Skeletal muscle satellite cell (primary cell): ENCODE data around the gene OR6C75.
"Not testable (repeated sequence)": the region's sequence is repeated elsewhere in the genome, so short reads cannot be mapped to it uniquely, and the experiment has no call there.

Source experiments
- H3K27me3 ChIP-seq: 2 replicates; pipeline ENCODE4 v1.7.0; 2013; ENCODE audit warnings: low read length; ENCODE audit not compliant: control insufficient read depth, insufficient read depth
- H3K36me3 ChIP-seq: 2 replicates; pipeline ENCODE4 v1.7.0; 2013; ENCODE audit warnings: mild to moderate bottlenecking, control low read depth, low read length; ENCODE audit not compliant: insufficient read depth
- H3K4me1 ChIP-seq: 2 replicates; pipeline ENCODE4 v1.7.0; 2013; ENCODE audit warnings: low read length; ENCODE audit not compliant: control insufficient read depth, insufficient read depth
- H3K4me2 ChIP-seq: 2 replicates; pipeline ENCODE4 v1.7.0; 2013; ENCODE audit warnings: mild to moderate bottlenecking, low read length
- H3K4me3 ChIP-seq: 2 replicates; pipeline ENCODE4 v1.7.0; 2013; ENCODE audit warnings: low read length
- H3K9ac ChIP-seq: 2 replicates; pipeline ENCODE4 v1.7.0; 2013; ENCODE audit warnings: mild to moderate bottlenecking, low read depth, low read length, moderate library complexity
- H3K9me3 ChIP-seq: replicated peaks from 2 replicates; pipeline ENCODE4 v1.7.0; 2013; ENCODE audit warnings: mild to moderate bottlenecking, control low read depth, low read length

OR6C75 gene

DNA sequence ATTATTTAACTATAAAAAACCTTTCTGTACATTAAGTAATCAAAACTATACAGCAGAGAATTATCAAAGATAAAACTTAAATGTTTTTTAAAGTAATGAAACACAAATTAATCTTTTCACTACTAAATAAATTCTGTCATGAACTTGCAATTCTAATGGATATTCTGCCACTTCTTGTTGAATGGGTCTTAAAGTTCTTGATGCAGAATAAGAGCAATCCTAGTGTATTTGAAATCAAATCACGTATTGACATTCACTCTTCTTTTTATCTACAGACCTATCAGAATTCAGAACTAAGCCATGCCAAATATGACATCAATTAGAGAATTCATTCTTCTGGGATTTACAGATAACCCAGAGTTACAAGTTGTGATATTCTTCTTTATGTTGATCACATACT, 37.5 kb downstream of the OR6C75 start, which contains the start of gene OR6C65:
Gene OR6C65, plus strand, starts transcription at position 301 of the 400 bp plus-strand sequence. Its CDS starts 0 bp downstream, at position 301.
- Histone ChIP-seq H3K36me3 (no peaks in the 10 kb centered on the region), H3K9ac (no peak within 1 kb of the TSS), H3K4me3 (no peak within 1 kb of the TSS), H3K4me1 (no peaks in the 10 kb centered on the region), H3K27me3 (peaks cover 10% of the 10 kb centered on the region), H3K4me2 (no peak within 1 kb of the TSS), H3K9me3 (no peaks in the 10 kb centered on the region)

DNA sequence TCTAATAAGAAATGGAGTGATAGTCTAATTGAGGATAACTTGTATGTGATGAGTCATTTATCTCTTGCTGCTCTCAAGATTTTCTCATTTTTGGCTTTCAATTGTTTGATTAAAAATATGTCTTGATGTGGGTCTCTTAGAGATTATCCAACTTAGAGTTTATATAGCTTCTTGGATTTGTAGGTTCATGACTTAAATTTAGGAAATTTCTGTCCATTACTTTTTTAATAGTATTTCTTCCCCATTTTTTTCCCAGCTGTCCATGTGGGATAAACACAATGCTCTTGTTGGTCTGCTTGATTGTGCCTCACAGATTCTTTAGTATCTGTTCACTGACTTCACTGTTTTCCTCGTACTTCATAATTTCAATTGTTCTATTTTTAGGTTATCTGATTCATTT, 45.1 kb downstream of the OR6C75 start:
- Histone ChIP-seq H3K4me1 (no peaks in the 10 kb centered on the region), H3K4me2 (no peak overlapping the region), H3K36me3 (no peaks in the 10 kb centered on the region), H3K9ac (no peak overlapping the region), H3K27me3 (peaks cover 3% of the 10 kb centered on the region), H3K4me3 (no peak overlapping the region), H3K9me3 (no peaks in the 10 kb centered on the region)

DNA sequence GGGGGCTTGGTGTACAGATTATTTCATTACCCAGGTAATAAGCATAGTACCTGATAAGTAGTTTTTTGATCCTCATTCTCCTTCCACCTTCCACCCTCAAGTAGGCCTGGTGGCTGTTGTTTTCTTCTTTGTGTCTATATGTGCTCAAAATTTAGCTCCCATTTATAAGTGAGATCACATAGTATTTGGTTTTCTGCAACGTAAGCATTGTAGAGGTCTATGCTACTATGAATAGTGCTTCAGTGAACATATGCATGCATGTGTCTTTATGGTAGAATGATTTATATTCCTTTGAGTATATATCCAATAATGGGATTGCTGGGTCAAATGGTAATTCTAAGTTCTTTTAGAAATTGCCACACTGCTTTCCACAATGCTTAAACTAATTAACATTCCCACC, 46.4 kb downstream of the OR6C75 start:
- not testable (repeated sequence) for H3K36me3 ChIP-seq, H3K4me3 ChIP-seq, H3K4me2 ChIP-seq, H3K9me3 ChIP-seq, H3K4me1 ChIP-seq, H3K27me3 ChIP-seq, H3K9ac ChIP-seq

DNA sequence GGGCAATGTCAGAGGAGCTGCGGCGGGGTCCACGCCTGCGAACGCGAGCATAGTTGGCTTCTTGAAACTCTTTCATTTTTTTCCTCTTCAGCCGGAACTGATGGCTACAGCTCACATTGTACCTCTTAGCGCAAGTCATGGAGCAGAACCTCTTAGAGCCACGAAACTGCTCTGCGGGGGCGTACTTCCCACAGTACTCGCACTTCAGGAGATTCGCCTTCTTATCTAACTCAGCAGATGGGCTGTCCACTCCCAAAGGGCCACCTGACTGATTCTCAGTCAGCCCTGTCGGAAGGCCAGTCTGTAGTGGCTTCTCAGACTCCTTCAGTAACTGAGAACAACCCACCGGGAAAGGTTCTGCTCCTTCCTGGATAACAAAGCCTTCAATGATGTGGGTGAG, 49.4 kb downstream of the OR6C75 start:
- H3K36me3 ChIP-seq, H3K4me2 ChIP-seq: not testable (repeated sequence)
- peaks cover 11% of the 10 kb centered on the region for H3K27me3 ChIP-seq

DNA sequence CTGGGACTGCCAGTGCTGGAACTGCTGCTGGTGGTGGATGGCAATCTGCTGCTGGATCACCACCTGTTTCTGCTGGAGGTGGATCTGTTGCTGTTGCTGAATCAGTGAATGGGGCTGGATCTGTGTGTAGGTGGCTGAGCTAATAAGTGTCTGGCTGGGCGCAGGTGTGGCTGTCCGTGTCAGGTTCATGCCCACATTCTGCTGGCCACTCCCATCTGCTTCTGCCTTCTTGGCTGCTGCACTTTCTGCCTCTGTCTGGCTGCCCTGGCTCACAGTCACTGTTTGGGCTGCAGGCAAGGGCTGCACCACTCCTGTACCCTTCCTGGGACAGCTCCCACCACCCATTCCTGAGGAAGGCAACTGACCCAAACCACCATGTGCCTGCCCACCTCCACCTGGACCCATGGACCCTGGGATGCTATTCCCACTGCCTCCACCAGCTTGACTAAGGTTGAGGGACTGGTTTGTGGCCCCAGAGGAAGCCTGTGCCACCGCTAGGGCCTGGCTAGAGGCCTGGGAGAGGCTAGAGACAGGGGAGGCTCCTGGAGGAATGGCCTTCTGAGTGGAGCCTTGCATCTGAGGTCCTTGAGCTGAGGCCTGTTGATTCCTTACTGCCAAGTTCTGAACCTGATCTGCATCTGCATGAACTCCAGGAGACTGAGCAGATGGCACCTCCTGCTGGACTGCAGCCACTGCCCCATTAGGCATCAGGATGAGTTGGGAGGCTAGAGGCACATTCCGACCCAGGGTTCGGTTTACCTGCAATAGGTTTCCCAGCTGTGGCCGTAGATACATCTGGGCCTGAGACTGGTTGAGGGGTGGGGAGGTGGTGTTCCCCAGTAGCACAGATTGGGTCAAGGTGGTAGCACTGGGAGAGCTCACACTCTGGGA, 51.0 kb downstream of the OR6C75 start:
- H3K4me3 ChIP-seq, H3K36me3 ChIP-seq, H3K27me3 ChIP-seq, H3K4me2 ChIP-seq, H3K9ac ChIP-seq, H3K9me3 ChIP-seq, H3K4me1 ChIP-seq: not testable (repeated sequence)

More for the DNA sequence above, 49.4 kb downstream of the OR6C75 start:
- not testable (repeated sequence) for H3K4me3 ChIP-seq, H3K9me3 ChIP-seq, H3K4me1 ChIP-seq, H3K9ac ChIP-seq

DNA sequence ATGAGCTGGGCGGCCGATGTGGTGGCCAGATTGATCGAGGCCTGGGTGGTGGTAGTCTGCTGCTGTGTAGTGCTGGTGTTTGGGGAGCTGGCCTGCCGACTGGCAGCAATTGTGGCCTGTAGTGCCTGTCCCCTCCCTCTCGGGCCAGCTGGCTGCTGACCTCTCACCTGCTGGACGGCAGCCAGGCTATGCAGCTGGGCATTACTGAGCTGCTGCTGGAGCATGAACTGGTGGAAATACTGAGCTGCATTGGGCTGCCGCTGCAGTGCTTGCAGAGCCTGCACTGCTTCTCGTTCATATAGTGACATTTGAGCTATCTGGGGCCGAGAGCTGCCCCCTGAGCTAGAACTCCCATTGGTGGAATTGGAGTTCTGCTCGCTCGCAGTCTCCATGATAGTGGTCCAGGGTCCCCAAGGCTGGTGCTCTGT, 51.6 kb downstream of the OR6C75 start:
- not testable (repeated sequence) for H3K4me2 ChIP-seq, H3K9ac ChIP-seq, H3K36me3 ChIP-seq, H3K4me3 ChIP-seq, H3K4me1 ChIP-seq, H3K9me3 ChIP-seq, H3K27me3 ChIP-seq

DNA sequence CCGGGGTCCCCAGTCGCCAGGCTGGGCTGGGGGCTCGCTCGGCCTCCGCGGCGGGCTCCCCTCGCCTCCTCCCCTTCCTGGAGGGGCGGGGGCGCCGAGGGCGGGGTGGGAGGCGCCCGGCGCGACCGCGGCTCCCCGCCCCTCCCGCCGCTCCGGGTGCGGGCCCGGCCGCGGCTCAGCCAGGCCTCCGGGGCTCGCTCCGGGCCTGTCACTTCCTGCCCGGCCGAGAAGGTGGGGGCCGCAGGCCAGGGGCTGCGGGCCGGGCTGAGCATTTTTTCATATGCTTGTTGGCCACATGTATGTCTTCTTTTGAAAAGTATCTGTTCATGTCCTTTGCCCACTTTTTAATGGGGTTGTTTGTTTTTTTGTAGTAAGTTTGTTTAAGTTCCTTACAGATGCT, 52.1 kb downstream of the OR6C75 start:
- not testable (repeated sequence) for H3K4me1 ChIP-seq, H3K9ac ChIP-seq, H3K4me3 ChIP-seq, H3K4me2 ChIP-seq, H3K9me3 ChIP-seq, H3K36me3 ChIP-seq, H3K27me3 ChIP-seq

DNA sequence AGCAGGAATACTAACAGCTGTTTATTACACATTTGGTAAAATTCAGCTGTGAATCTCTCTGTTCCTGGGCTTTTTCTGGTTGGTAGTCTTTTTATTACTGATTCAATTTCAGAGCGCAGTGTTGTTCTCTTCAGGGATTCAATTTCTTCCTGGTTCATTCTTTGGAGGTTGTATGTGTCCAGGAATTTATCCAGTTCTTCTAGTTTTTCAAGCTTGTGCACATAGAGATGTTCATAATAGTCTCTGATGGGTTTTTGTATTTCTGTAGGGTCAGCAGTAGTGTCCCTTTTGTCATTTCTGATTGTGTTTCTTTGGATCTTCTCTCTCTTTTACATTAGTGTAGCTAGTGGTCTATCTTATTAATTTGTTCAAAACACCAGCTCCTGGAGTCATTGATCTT, 54.2 kb downstream of the OR6C75 start:
- H3K9me3 ChIP-seq: no peaks in the 10 kb centered on the region
- H3K36me3 ChIP-seq: no peaks in the 10 kb centered on the region
- no peak overlapping the region for H3K4me2 ChIP-seq
- no peak overlapping the region for H3K9ac ChIP-seq
- H3K27me3 ChIP-seq: peaks cover 8% of the 10 kb centered on the region
- no peaks in the 10 kb centered on the region for H3K4me1 ChIP-seq
- no peak overlapping the region for H3K4me3 ChIP-seq
